Measurements from ENCODE around the gene PPP2R3A. TPM values are rescaled to one million over a fixed set of nuclear protein-coding genes. Genes with fewer than 3 reads are reported as not detected.

Gene PPP2R3A
- total RNA-seq, 1 donor from 2014 or later = 9.0 TPM

DNA sequence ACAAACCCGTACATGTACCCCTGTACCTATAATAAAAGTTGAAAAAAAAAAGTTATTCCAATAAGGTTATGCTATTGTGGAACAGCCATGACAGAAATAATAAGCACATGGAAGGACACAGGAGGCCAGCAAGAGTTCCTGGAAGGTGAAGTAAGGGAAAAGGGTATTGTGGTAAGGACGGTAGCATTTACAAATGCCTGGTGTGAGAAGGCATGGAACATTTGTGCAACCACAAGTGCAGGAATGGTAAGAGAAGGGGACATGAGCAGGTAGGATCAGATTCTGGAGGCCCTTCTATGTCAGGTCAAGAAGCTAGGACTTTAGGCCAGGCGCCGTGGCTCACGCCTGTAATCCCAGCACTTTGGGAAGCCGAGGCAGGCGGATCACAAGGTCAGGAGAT is 82.5 kb downstream of the PPP2R3A start:
- no peaks in the 10 kb centered on the region for H3K27me3 ChIP-seq (ENCODE audit: low read depth)
- DNase-seq (no peak), ATAC-seq (no peak)
- no peaks in the 10 kb centered on the region for H3K9me3 ChIP-seq
- no peak overlapping the region for H3K4me3 ChIP-seq
- intact Hi-C loops (cut with DNase I) = loop anchor here (10.0 kb wide), 1 partner anchor 133 kb away; no protein-coding TSS in a partner anchor
- no peaks in the 10 kb centered on the region for H3K4me1 ChIP-seq
- peaks cover 27% of the 10 kb centered on the region for H3K36me3 ChIP-seq
- TF ChIP-seq, protein P1, sequence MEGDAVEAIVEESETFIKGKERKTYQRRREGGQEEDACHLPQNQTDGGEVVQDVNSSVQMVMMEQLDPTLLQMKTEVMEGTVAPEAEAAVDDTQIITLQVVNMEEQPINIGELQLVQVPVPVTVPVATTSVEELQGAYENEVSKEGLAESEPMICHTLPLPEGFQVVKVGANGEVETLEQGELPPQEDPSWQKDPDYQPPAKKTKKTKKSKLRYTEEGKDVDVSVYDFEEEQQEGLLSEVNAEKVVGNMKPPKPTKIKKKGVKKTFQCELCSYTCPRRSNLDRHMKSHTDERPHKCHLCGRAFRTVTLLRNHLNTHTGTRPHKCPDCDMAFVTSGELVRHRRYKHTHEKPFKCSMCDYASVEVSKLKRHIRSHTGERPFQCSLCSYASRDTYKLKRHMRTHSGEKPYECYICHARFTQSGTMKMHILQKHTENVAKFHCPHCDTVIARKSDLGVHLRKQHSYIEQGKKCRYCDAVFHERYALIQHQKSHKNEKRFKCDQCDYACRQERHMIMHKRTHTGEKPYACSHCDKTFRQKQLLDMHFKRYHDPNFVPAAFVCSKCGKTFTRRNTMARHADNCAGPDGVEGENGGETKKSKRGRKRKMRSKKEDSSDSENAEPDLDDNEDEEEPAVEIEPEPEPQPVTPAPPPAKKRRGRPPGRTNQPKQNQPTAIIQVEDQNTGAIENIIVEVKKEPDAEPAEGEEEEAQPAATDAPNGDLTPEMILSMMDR (IDR thresholded peaks at IDR 0.05) = no peak
- no peak overlapping the region for H3K27ac ChIP-seq

DNA sequence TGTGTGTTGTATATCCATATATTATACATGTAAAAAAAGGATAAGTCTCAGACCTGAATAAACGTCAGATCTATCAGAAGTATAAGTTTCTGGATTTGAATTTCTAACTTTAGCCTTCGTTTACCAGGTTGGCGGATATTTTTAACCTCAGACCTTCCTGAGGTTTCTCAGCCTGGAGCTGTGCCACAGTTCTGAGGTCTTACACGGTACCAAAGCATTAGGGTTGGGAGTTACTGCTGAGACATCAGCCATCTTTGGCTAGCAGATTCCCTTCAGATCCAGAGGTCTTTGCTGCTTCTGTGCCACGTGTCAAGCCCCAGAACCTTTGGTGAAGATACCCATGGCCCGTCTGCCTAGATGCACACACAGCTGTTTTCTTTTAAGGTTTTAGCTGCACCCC is 84.7 kb downstream of the PPP2R3A start:
- ATAC-seq (no peak), DNase-seq (no peak)
- Histone ChIP-seq H3K9me3 (no peaks in the 10 kb centered on the region), H3K27me3 (ENCODE audit: low read depth) (no peaks in the 10 kb centered on the region), H3K4me3 (no peak overlapping the region), H3K27ac (no peak overlapping the region), H3K36me3 (peaks cover 31% of the 10 kb centered on the region), H3K4me1 (no peaks in the 10 kb centered on the region)
- intact Hi-C loops (cut with DNase I) = no loop called here
- TF ChIP-seq, protein P1 (IDR thresholded peaks at IDR 0.05) = no peak

DNA sequence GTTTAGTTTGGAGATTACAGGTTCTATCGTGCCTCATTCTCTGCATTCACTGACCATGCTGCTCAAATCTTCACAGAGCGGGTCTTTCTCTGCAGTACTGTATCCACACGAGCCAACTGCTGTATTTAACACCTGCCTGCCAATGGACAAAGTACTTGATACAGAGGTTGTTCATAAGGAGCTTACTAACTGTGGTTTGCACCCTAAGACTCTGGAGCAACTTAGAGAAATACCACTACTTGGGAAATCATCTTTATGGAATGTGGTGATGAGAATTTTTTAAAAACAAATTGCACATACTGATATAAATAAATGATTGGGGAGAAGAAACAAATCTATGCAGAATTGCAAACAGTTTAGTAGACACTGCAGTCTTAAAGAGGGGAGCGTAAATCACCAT is 90.0 kb downstream of the PPP2R3A start:
- DNase-seq = no peak
- H3K4me3 ChIP-seq = no peak overlapping the region
- H3K27ac ChIP-seq = no peak overlapping the region
- intact Hi-C loops (cut with DNase I) = no loop called here
- no peak for ATAC-seq
- H3K4me1 ChIP-seq = no peaks in the 10 kb centered on the region
- peaks cover 12% of the 10 kb centered on the region for H3K36me3 ChIP-seq
- no peaks in the 10 kb centered on the region for H3K27me3 ChIP-seq (ENCODE audit: low read depth)
- TF ChIP-seq, protein P1 (IDR thresholded peaks at IDR 0.05) = no peak
- H3K9me3 ChIP-seq = no peaks in the 10 kb centered on the region

DNA sequence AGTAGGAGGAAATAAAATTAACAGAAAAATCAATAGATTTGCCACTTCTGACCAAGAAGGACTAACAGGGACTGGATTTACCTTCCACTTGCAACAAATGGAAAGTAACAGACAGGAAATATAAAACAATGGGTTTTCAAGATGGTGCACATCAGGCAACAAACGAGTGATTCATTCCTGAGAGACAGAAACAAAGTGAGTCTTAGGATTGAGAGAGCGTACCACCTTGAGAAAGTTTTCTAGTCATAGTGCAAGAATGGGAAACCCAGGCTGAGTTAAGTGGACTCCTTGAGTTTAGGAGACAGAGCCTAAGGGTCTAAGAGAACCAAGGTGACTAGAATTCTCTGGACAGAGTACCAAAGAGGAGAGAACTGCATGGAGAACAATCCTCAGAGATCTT is 101.7 kb downstream of the PPP2R3A start:
- H3K27me3 ChIP-seq (ENCODE audit: low read depth) = no peaks in the 10 kb centered on the region
- no peaks in the 10 kb centered on the region for H3K36me3 ChIP-seq
- no peak for DNase-seq
- ATAC-seq = no peak
- no peak overlapping the region for H3K27ac ChIP-seq
- intact Hi-C loops (cut with DNase I) = no loop called here
- no peaks in the 10 kb centered on the region for H3K9me3 ChIP-seq
- TF ChIP-seq, protein P1 (IDR thresholded peaks at IDR 0.05) = no peak
- H3K4me3 ChIP-seq = no peak overlapping the region
- peaks cover 9% of the 10 kb centered on the region for H3K4me1 ChIP-seq

DNA sequence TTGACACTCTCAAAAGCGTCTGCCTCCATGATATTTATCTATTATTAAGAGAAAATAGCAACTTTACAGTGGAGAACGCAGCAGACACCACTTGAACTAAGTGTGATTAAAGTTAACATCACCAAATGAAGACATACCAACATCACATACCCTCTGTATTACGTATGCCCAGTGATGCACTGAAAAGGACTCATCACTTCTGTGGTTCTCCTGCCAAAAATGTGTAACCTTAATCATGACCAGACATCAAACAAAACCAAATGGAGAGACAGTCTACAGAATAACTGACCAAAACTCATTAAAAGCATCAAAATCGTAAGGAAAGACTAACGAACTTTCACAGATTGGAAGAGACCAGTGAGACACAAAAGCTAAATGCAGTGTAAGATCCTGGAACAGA is 103.2 kb downstream of the PPP2R3A start:
- TF ChIP-seq, protein P1 (IDR thresholded peaks at IDR 0.05) = no peak
- no peaks in the 10 kb centered on the region for H3K27me3 ChIP-seq (ENCODE audit: low read depth)
- no peaks in the 10 kb centered on the region for H3K9me3 ChIP-seq
- H3K27ac ChIP-seq = no peak overlapping the region
- H3K36me3 ChIP-seq = no peaks in the 10 kb centered on the region
- ATAC-seq (no peak), DNase-seq (no peak)
- no peak overlapping the region for H3K4me3 ChIP-seq
- intact Hi-C loops (cut with DNase I) = no loop called here
- H3K4me1 ChIP-seq = peaks cover 9% of the 10 kb centered on the region

DNA sequence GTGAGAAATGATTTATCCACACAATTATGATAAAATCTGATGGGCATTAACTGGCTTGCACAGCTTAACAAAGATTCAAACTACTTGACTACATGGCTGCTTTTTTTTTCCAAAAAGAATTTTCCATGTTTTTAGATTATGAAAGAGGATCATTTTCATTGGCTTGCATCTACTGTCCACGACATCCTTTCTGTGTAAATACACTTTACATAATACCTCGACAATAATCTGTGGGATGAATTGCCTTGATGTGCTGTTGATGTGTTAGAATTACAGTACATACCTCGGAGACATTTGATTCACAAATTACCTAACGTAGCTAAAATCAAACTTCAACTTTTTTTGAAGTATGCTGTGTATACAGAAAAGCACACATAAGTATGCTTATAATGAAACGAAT is 104.4 kb downstream of the PPP2R3A start:
- no peak overlapping the region for H3K4me3 ChIP-seq
- H3K4me1 ChIP-seq = peaks cover 9% of the 10 kb centered on the region
- ATAC-seq (no peak), DNase-seq (no peak)
- no peaks in the 10 kb centered on the region for H3K27me3 ChIP-seq (ENCODE audit: low read depth)
- TF ChIP-seq, protein P1 (IDR thresholded peaks at IDR 0.05) = no peak
- H3K27ac ChIP-seq = no peak overlapping the region
- intact Hi-C loops (cut with DNase I) = loop anchor here (10.0 kb wide), 1 partner anchor 945 kb away; no protein-coding TSS in a partner anchor
- no peaks in the 10 kb centered on the region for H3K9me3 ChIP-seq
- H3K36me3 ChIP-seq = no peaks in the 10 kb centered on the region
